GM10248 (cell line): ENCODE measurements around the gene CCDC18.
"Not testable (repeated sequence)": the region's sequence is repeated elsewhere in the genome, so short reads cannot be mapped to it uniquely, and the experiment has no call there.

ENCODE experiments used
- CTCF ChIA-PET: fragments of 300-600 bp; sonication (Branson Sonifier 250); formaldehyde crosslinking; extraction: SDS; loops from one replicate; lab custom pipeline; 2021; ENCODE audit warnings: antibody characterized with exemption; lab: Yijun Ruan, JAX
- POLR2A ChIA-PET: fragments of 350-650 bp; sonication (Branson Sonifier 250); formaldehyde crosslinking; extraction: SDS; loops from one replicate; lab custom pipeline; 2020; ENCODE audit warnings: antibody characterized with exemption; lab: Yijun Ruan, JAX
- DNase-seq: peaks from one replicate; pipeline ENCODE4 v3.0.0; 2012; ENCODE audit errors: extremely low spot score
- TF ChIP-seq, protein P1 (sequence below): IDR thresholded peaks from 2 replicates; pipeline ENCODE4 v1.5.1; 2012; ENCODE audit warnings: mild to moderate bottlenecking, low read depth; ENCODE audit errors: extremely low read depth, missing control alignments, control extremely low read depth

CCDC18 gene

DNA sequence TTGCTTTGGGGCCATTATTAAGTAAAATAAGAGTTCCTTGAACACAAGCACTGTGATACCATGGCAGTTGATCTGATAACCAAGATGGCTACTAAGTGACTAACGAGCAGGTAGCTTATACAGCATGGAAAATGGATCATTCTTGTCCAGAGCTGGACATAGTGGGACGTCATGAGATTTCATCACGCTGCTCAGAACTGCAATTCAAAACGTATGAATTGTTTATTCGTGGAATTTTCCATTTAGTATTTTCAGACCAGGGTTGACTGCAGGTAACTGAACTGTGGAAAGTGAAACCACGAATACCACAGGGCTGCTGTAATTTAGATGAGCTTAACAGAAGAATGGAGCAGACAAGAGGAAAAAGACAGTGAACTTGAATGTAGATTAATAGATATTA, 38.9 kb downstream of the CCDC18 start:
- TF ChIP-seq, protein P1, sequence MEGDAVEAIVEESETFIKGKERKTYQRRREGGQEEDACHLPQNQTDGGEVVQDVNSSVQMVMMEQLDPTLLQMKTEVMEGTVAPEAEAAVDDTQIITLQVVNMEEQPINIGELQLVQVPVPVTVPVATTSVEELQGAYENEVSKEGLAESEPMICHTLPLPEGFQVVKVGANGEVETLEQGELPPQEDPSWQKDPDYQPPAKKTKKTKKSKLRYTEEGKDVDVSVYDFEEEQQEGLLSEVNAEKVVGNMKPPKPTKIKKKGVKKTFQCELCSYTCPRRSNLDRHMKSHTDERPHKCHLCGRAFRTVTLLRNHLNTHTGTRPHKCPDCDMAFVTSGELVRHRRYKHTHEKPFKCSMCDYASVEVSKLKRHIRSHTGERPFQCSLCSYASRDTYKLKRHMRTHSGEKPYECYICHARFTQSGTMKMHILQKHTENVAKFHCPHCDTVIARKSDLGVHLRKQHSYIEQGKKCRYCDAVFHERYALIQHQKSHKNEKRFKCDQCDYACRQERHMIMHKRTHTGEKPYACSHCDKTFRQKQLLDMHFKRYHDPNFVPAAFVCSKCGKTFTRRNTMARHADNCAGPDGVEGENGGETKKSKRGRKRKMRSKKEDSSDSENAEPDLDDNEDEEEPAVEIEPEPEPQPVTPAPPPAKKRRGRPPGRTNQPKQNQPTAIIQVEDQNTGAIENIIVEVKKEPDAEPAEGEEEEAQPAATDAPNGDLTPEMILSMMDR = no peak
- POLR2A ChIA-PET = no interaction called here
- CTCF ChIA-PET = no interaction called here
- peak; percentile 15 for DNase-seq

DNA sequence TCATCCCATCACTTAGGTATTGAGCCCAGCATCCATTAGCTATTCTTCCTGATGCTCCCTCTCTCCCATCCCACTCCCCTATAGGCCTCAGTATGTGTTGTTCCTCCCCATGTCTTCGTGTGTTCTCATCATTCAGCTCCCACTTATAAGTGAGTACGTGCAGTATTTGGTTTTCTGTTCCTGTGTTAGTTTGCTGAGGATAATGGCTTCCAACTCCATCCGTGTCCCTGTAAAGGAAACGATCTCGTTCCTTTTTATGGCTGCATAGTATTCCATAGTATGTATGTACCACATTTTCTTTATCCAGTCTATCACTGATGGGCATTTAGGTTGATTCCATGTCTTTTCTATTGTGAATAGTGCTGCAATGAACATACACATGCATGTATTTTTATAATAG, 40.2 kb downstream of the CCDC18 start:
- DNase-seq, POLR2A ChIA-PET: not testable (repeated sequence)
- CTCF ChIA-PET = interaction anchor here (1.2 kb wide), 1 partner anchor 14 kb away, joined by 3 read pairs; no protein-coding TSS in a partner anchor

DNA sequence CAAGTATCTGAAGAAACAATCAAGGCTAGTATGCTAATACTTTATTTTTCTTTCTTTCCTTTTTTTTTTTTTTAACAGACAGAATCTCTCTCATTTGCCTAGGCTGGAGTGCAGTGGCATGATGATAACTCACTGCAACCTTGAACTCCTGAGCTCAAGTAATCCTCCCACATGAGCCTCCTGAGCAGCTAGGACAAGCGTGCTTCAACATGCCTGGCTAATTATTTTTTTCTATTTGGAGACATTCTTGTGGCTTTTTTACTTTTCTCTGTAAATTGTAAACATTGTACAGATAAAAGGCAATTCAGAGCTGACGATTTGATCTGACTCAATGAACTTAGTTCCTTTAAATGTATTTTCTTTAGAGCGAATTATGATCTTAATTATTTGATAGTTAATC, 41.4 kb downstream of the CCDC18 start:
- ChIA-PET CTCF (interaction anchor here (1.2 to 1.7 kb wide), 4 partner anchors 10 to 179 kb away, joined by 3 read pairs; no protein-coding TSS in a partner anchor), POLR2A (no interaction called here)
- no peak for DNase-seq
- TF ChIP-seq, protein P1 = no peak

DNA sequence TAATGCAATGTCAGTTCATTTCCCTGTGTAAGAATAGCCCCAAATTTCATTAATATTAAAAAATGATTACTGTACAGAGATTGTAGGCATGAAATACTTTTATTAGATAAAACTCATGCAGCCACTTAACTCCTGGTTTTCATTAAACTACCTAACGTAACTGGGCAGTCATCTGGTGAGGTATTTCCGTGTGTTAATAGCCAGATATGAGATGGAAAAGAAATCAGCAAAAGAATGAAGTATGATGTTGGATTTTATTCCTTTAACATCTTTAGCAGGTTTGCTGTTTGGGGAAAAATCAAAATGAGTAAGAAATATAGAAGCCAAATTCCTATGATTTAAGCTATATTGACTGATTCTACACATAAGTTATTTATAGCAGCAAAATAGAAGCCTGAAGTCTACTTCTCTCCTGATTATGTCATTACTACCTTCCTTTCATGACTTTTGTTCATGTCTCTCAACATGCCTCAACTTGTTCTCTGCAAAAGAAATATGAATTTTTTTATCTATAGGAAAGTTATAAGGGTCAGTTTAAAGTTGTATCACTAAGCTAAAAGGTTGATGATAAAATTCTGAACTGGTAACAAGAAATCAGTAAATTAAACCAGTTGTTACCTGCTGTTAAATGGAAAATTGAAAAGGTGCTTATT, 42.6 kb downstream of the CCDC18 start:
- DNase-seq = no peak
- TF ChIP-seq, protein P1 = no peak
- CTCF ChIA-PET = interaction anchor here (1.5 to 1.7 kb wide), 3 partner anchors 11 to 180 kb away, joined by 3 read pairs; no protein-coding TSS in a partner anchor
- POLR2A ChIA-PET = no interaction called here

DNA sequence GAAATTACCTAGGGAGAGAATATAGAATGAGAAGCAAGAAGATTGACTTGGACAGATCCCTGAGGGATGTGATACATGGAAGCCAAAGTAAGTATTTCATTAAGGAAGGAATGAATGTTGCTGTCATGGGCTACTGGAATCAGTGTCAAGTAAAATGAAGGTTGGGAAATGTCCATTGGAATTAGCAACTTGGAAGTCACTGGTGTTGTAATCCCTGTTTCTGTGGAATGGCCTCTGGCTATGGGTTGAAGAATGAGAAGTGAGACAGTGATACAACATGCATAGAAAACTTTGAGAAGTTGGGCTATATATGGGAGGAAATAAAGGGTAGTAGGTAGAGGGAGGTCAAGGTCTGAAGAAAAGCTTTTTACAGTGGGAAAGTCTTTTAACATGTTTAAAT, 54.7 kb downstream of the CCDC18 start:
- ChIA-PET POLR2A (no interaction called here), CTCF (interaction anchor here (1.1 kb wide), 1 partner anchor 33 kb away, joined by 4 read pairs; no protein-coding TSS in a partner anchor)
- TF ChIP-seq, protein P1 = no peak
- no peak for DNase-seq

DNA sequence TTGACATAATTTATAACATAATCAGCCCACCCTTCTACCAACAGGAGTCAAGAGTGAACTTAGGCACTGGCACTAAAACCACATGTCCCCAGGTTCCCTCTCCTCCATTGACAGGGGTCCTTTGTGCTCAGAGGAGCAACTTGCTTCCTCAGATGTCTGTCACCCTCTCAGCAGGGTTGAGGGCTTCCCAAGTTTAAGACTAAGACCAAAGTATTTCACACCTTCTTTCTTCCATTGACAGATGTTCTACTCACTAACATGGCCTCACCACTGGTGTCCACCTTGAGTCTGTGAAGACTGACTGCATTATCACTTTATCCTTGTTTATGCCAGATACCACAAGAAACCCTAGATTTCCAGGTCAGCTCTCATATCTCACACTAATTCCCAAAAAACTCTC, 56.5 kb downstream of the CCDC18 start:
- no peak for DNase-seq
- ChIA-PET CTCF (interaction anchor here (1.2 to 1.5 kb wide), 3 partner anchors 8 to 175 kb away, joined by 3 to 5 read pairs (median 5); no protein-coding TSS in a partner anchor), POLR2A (no interaction called here)
- TF ChIP-seq, protein P1 = no peak

DNA sequence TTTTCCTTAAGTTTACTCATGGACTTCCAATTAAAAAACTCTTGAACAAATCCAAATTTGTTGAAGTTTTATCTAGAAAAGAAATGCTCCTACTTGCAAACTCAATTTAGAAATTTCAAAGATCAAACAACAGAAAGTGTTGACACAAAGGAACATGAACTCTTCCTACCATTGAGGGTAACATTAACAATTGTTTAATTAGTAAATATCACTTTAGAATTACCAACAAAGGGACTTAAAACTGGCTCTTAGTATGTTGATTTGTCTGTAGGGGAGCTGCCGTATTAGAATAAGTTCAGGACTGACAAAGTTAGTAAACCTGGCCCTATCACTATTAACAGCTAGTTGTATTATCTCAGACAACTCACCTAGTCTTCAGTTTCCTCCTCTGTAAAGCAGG, 57.9 kb downstream of the CCDC18 start:
- TF ChIP-seq, protein P1 = no peak
- CTCF ChIA-PET = interaction anchor here (0.9 to 1.6 kb wide), 3 partner anchors 9 to 70 kb away, joined by 4 to 5 read pairs (median 5); no protein-coding TSS in a partner anchor
- POLR2A ChIA-PET = no interaction called here
- no peak for DNase-seq
